ENCODE measurements around the gene BCAS4.
"Not testable (repeated sequence)": the region's sequence is repeated elsewhere in the genome, so short reads cannot be mapped to it uniquely, and the experiment has no call there.

Gene BCAS4

GRCh38 chr20:50879649-50880550, 85.0 kb downstream of the BCAS4 start:
- Mint-ChIP-seq H3K27ac (no peak overlapping the region), H3K4me3 (no peak overlapping the region), H3K9me3 (no peaks in the 10 kb centered on the region), H3K4me1 (no peaks in the 10 kb centered on the region), H3K36me3 (peaks cover 25% of the 10 kb centered on the region)
- DNase-seq (ENCODE audit: low spot score in 2 of 2) (no peak), ATAC-seq (no peak)

DNA sequence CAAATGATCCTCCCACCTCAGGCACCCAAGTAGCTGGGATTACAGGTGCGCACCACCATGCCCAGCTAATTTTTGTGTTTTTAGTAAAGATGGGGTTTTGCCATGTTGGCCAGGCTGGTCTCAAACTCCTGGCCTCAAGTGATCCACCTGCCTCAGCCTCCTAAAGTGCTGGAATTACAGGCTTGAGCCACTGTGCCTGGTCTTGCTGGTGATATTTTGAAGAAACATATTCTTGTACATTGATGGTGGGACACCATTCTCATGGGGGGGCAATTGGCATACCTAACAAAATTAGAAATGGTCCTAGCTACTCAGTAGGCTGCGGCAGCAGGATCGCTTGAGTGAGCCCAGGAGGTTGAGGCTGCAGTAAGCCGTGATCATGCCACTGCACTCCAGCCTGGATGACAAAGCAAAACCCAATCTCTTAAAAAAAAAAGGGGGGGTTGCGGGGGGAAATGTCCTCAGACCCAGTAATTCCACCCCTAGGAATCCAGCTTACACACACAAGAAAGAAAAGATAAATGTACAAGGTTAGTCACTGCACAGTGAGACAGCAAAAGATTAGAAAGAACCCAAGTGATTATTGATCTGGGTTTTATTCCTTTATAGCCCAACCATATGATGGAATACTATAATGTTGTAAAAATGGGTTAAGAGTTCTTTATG, 87.0 kb downstream of the BCAS4 start:
- H3K4me1 Mint-ChIP-seq; ATAC-seq; DNase-seq (ENCODE audit: low spot score in 2 of 2); H3K9me3 Mint-ChIP-seq; H3K4me3 Mint-ChIP-seq; H3K27ac Mint-ChIP-seq: not testable (repeated sequence)
- peaks cover 36% of the 10 kb centered on the region for H3K36me3 Mint-ChIP-seq

DNA sequence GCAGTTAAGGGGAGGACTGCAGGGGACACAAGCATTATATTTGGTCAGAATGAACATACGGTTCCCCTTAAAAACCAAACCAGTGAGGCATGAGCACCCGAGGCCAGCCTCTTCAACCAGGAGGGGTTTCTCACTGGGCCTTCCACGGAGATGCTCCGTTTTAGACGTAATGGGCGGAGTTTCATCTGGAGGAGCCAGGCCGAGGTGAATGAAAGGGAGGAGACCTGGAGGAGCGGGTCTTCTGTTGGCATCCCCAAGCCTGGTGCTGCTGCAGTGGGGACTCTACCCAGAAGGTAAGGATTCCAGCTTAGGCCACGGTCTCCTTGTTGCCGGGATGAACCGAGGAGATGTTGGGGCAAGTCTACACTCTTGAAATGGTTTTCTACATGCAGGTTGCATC, 89.0 kb downstream of the BCAS4 start:
- Mint-ChIP-seq H3K4me1 (no peaks in the 10 kb centered on the region), H3K27ac (peak overlapping the region; percentile 20), H3K36me3 (peaks cover 44% of the 10 kb centered on the region), H3K9me3 (no peaks in the 10 kb centered on the region), H3K4me3 (no peak overlapping the region)
- no peak for ATAC-seq
- no peak for DNase-seq (ENCODE audit: low spot score in 2 of 2)

- ATAC-seq (peak; percentile 36), DNase-seq (ENCODE audit: low spot score in 2 of 2) (no peak)
- Mint-ChIP-seq H3K36me3 (peaks cover 52% of the 10 kb centered on the region), H3K9me3 (no peaks in the 10 kb centered on the region), H3K4me1 (no peaks in the 10 kb centered on the region), H3K27ac (no peak overlapping the region), H3K4me3 (no peak overlapping the region)
These were observed 90.2 kb downstream of the BCAS4 start for GRCh38 chr20:50885068-50885467.

DNA sequence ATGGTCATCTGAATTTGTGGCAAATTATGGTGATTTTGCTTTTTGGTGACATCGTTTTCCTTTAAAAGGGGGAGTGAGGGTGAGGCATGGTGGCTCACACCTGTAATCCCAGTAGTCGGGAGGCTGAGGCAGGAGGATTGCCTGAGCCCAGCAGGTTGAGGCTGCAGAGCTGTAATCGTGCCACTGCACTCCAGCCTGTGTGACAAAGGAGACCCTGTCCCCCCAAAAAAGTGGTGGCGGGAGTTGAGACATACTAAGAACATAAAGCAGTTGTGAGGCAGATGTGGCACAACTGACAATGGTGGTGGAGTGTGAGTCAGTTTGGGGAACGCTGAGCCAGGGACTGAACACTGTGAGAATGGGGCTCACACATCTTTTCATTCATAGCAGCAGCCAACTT, 90.9 kb downstream of the BCAS4 start:
- no peaks in the 10 kb centered on the region for H3K9me3 Mint-ChIP-seq
- H3K4me3 Mint-ChIP-seq = no peak overlapping the region
- peaks cover 59% of the 10 kb centered on the region for H3K36me3 Mint-ChIP-seq
- H3K27ac Mint-ChIP-seq = peak overlapping the region; percentile 69
- DNase-seq (ENCODE audit: low spot score in 2 of 2) (no peak), ATAC-seq (no peak)
- no peaks in the 10 kb centered on the region for H3K4me1 Mint-ChIP-seq

GRCh38 chr20:50886184-50886790, 91.4 kb downstream of the BCAS4 start:
- peak overlapping the region; percentile 69 for H3K27ac Mint-ChIP-seq
- ATAC-seq (peak; percentile 11), DNase-seq (ENCODE audit: low spot score in 2 of 2) (no peak)

GRCh38 chr20:50887576-50887975, 92.7 kb downstream of the BCAS4 start:
- DNase-seq (ENCODE audit: low spot score in 2 of 2) (no peak), ATAC-seq (no peak)
- peaks cover 77% of the 10 kb centered on the region for H3K36me3 Mint-ChIP-seq
- no peak overlapping the region for H3K27ac Mint-ChIP-seq
- peaks cover 15% of the 10 kb centered on the region for H3K4me1 Mint-ChIP-seq
- H3K9me3 Mint-ChIP-seq = no peaks in the 10 kb centered on the region
- H3K4me3 Mint-ChIP-seq = no peak overlapping the region

More at GRCh38 chr20:50886184-50886790, 91.4 kb downstream of the BCAS4 start:
- Mint-ChIP-seq H3K36me3 (peaks cover 64% of the 10 kb centered on the region), H3K9me3 (no peaks in the 10 kb centered on the region), H3K4me1 (peaks cover 2% of the 10 kb centered on the region), H3K4me3 (no peak overlapping the region)

- ATAC-seq = peak; percentile 58
- Mint-ChIP-seq H3K9me3 (no peaks in the 10 kb centered on the region), H3K36me3 (peaks cover 91% of the 10 kb centered on the region)
These were observed 96.3 kb downstream of the BCAS4 start for GRCh38 chr20:50891138-50891537.

GRCh38 chr20:50892394-50892793, 97.5 kb downstream of the BCAS4 start:
- no peak overlapping the region for H3K4me3 Mint-ChIP-seq
- H3K36me3 Mint-ChIP-seq = peaks cover 99% of the 10 kb centered on the region
- peak overlapping the region; percentile 72 for H3K27ac Mint-ChIP-seq
- ATAC-seq (peak; percentile 52), DNase-seq (ENCODE audit: low spot score in 2 of 2) (no peak)
- H3K9me3 Mint-ChIP-seq = no peaks in the 10 kb centered on the region
- H3K4me1 Mint-ChIP-seq = peaks cover 29% of the 10 kb centered on the region

More at GRCh38 chr20:50891138-50891537, 96.3 kb downstream of the BCAS4 start:
- H3K27ac Mint-ChIP-seq = peak overlapping the region; percentile 72
- no peak overlapping the region for H3K4me3 Mint-ChIP-seq
- DNase-seq (ENCODE audit: low spot score in 2 of 2) = no peak
- H3K4me1 Mint-ChIP-seq = peaks cover 25% of the 10 kb centered on the region

DNA sequence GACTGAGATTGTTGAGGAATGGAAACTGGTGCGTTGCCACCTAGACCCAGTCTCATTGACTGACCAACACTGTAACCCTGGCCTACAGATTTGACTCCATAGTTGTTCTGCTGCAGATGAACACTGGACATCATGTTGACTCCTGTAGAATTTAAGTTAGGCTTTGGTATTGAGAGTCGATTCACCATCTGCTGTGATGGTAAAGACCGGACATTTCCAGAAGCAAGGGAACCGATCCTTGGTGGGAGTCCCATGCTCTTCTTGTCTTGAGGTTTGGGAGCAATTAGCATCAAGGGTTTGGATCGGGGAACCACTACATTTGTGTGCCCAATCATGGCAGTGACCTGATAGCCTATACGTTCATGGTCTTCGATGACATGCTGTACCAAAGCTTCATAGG, 98.8 kb downstream of the BCAS4 start:
- H3K4me3 Mint-ChIP-seq = no peak overlapping the region
- peak overlapping the region; percentile 72 for H3K27ac Mint-ChIP-seq
- peaks cover 99% of the 10 kb centered on the region for H3K36me3 Mint-ChIP-seq
- no peak for DNase-seq (ENCODE audit: low spot score in 2 of 2)
- ATAC-seq = no peak
- no peaks in the 10 kb centered on the region for H3K9me3 Mint-ChIP-seq
- peaks cover 31% of the 10 kb centered on the region for H3K4me1 Mint-ChIP-seq

DNA sequence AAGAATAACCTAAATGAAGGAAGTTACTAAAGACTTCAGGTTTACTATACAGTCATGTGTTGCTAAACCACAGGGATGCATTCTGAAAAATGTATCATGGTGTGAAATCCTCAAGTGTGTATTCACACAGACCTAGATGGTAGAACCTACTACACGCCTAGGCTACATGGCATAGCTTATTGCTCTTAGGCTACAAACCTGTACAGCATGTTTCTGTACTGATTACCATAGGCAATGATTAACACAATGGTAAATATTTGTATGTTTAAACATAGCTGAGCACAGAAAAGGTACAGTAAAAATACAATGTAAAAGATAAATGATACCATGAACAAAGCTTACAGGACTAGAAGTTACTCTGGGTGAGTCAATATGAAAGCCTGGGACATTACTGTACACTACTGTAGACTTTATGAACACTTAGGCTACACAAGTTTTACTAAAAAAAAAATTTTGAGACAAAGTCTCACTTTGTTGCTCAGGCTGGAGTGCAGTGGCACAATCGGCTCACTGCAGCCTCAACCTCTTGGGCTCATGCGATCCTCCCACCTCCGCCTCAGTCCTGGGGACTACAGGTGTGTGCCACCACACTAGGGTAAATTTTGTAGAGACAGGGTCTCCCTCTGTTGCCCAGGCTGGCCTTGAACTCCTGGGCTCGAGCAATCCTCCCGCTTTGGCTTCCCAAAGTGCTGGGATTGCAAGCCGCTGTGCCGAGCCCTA, 100.4 kb downstream of the BCAS4 start:
- Mint-ChIP-seq H3K9me3 (no peaks in the 10 kb centered on the region), H3K27ac (no peak overlapping the region), H3K36me3 (peaks cover 99% of the 10 kb centered on the region), H3K4me1 (peaks cover 31% of the 10 kb centered on the region), H3K4me3 (no peak overlapping the region)
- no peak for DNase-seq (ENCODE audit: low spot score in 2 of 2)
- ATAC-seq = peak; percentile 82

DNA sequence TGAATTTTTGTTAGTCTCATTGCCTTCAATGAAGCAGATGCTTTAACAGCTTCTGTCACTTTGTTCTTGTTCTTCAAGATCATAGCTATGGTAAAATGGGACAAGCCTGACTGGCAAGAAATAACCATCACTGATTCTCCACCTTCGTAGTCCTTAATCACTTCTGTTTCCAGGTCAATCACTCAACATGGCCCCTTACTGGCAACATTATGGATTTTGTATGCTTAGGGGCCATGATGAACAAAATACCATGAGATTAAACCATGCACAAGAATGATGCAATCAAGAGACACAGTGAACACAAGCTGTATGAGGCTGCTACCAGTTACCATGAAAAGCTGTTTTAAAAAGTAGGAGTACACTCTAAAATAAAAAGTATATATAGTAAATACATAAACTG, 103.6 kb downstream of the BCAS4 start:
- peaks cover 19% of the 10 kb centered on the region for H3K4me1 Mint-ChIP-seq
- no peaks in the 10 kb centered on the region for H3K9me3 Mint-ChIP-seq
- peaks cover 97% of the 10 kb centered on the region for H3K36me3 Mint-ChIP-seq
- peak overlapping the region; percentile 26 for H3K27ac Mint-ChIP-seq
- DNase-seq (ENCODE audit: low spot score in 2 of 2) (no peak), ATAC-seq (no peak)
- no peak overlapping the region for H3K4me3 Mint-ChIP-seq

GRCh38 chr20:50900261-50900660, 105.4 kb downstream of the BCAS4 start:
- DNase-seq (ENCODE audit: low spot score in 2 of 2) (no peak), ATAC-seq (no peak)
- Mint-ChIP-seq H3K27ac (no peak overlapping the region), H3K9me3 (no peaks in the 10 kb centered on the region), H3K36me3 (peaks cover 97% of the 10 kb centered on the region), H3K4me3 (no peak overlapping the region), H3K4me1 (peaks cover 18% of the 10 kb centered on the region)

GRCh38 chr20:50901301-50901700, 106.4 kb downstream of the BCAS4 start:
- Mint-ChIP-seq H3K4me1 (peaks cover 23% of the 10 kb centered on the region), H3K9me3 (no peaks in the 10 kb centered on the region), H3K36me3 (peaks cover 98% of the 10 kb centered on the region), H3K4me3 (no peak overlapping the region), H3K27ac (no peak overlapping the region)
- ATAC-seq = no peak
- no peak for DNase-seq (ENCODE audit: low spot score in 2 of 2)

Data from stimulated activated effector memory CD8-positive, alpha-beta T cell treated with anti-CD3 and anti-CD28 coated beads, Interleukin-12 subunit alpha, Interleukin-12 subunit beta, amount 100 ng/mL, for 72 hours (primary cell).